ENCODE results near the gene NTSR2.

DNA sequence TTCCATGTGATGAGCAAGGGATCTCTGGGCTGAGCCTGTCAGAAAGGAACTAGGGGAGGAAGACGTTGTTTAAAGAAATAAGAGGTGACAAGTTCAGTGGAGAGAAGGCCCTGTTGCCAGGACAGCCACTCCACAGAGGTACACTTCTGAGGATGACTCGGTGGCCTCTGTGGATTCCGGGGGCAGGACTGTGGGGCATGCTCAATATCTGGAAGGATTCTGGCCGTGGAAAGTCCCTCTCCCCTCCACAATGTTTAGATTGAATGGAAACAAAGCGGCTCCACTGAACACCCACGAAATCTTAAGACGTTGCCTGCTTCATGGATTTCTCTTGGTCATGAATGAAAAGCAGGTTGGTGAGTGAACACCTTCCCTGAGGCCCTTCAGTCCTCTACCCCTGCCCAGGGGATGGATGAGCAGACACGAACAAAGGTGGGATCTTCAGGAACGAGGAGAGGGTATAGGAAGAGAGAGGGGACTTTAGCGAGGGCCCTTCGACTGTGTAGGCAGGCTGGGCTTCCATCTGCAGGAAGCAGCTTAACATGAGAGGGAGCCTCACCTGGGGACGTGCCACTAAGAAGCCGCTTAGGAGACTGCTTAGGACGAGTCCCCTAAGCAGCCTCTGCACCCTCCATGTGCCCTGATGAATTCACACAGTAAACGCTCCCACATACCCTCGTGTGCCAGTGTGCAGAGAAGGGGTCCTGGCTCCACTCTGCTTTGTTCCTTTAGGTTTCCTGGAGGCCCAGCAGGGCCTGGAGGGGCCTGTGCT is 1.9 kb downstream of the NTSR2 start:
- no peak for TF ChIP-seq CTCF (IDR thresholded peaks at IDR 0.05)
- no peak for TF ChIP-seq EP300 (IDR thresholded peaks at IDR 0.05)
- no peak for TF ChIP-seq POLR2AphosphoS5 (IDR thresholded peaks at IDR 0.05)
- TF ChIP-seq POLR2A (IDR thresholded peaks at IDR 0.05): no peak
